Endothelial cell of umbilical vein (primary cell): ENCODE results near the gene ZFP36. TPM values are rescaled to one million over a fixed set of nuclear protein-coding genes. Genes with fewer than 3 reads are reported as not detected.

Source experiments
- BruUV-seq: library from RNA; stranded (reverse); fragments of 400-500 nt; replicated peaks from 2 replicates; lab custom pipeline; 2021; lab: Mats Ljungman, UMichigan
- CTCF ChIA-PET: fragments of 300-600, 350-600 bp; sonication (Branson Sonifier 250); formaldehyde crosslinking; loops from one replicate; lab custom pipeline; 2021; ENCODE audit warnings: antibody characterized with exemption, inconsistent platforms; lab: Charles Lee
- POLR2A ChIA-PET: fragments of 300-600, 350-600 bp; sonication (Branson Sonifier 250); formaldehyde crosslinking; loops from one replicate; lab custom pipeline; 2021; ENCODE audit warnings: antibody characterized with exemption, inconsistent platforms; lab: Charles Lee
- DNase-seq: peaks from one replicate; pipeline ENCODE4 v3.0.0-alpha.2; 2011; ENCODE audit warnings: low read depth, low spot score
- FAIRE-seq: peaks from 2 replicates; lab custom pipeline; 2011; peaks lifted over from hg19 to GRCh38; lab: Jason Lieb, UNC
- H2AFZ ChIP-seq: 2 replicates; pipeline ENCODE4 v1.6.0; 2012; ENCODE audit warnings: low read depth, low read length, control low read depth, inconsistent platforms
- H3K27ac ChIP-seq: 2 replicates; pipeline ENCODE4 v1.5.1; 2011; ENCODE audit warnings: low read depth, mild to moderate bottlenecking, control low read depth, low read length, moderate library complexity; ENCODE audit not compliant: insufficient read depth
- H3K27me3 ChIP-seq, 2 experiments: 2 replicates each; pipeline versions ENCODE4 v1.6.0 to v1.6.1; 2011; ENCODE audit warnings: low read length in 2 of 2, mixed read lengths in 1 of 2; ENCODE audit not compliant: control insufficient read depth in 2 of 2, insufficient read depth in 2 of 2
- H3K36me3 ChIP-seq, 2 experiments: 2 replicates in 1 of 2; 3 replicates in 1 of 2; pipeline ENCODE4 v1.5.1; 2011; ENCODE audit warnings: low read length in 2 of 2, mild to moderate bottlenecking in 1 of 2, moderate library complexity in 1 of 2; ENCODE audit not compliant: control insufficient read depth in 2 of 2, insufficient read depth in 2 of 2; ENCODE audit errors: extremely low read depth in 1 of 2
- H3K4me1 ChIP-seq: 3 replicates; pipeline ENCODE4 v1.5.1; 2011; ENCODE audit warnings: mild to moderate bottlenecking, low read length; ENCODE audit not compliant: control insufficient read depth, insufficient read depth; ENCODE audit errors: extremely low read depth
- H3K4me2 ChIP-seq: 2 replicates; pipeline ENCODE4 v1.6.1; 2011; ENCODE audit warnings: low read length, control low read depth, mixed read lengths; ENCODE audit not compliant: insufficient read depth
- H3K4me3 ChIP-seq, 3 experiments: fragments of 200-600 bp in 1 of 3; sonication (generic), shearing (Covaris generic) in 1 of 3; replicated peaks in 1 of 3; 2 replicates each; pipeline ENCODE4 v1.5.1; 2011 to 2016; ENCODE audit warnings: control low read depth in 3 of 3, low read length in 3 of 3, mild to moderate bottlenecking in 2 of 3, inconsistent platforms in 1 of 3, low read depth in 1 of 3, moderate library complexity in 1 of 3; ENCODE audit not compliant: insufficient read depth in 1 of 3
- H3K79me2 ChIP-seq: 2 replicates; pipeline ENCODE4 v1.6.0; 2012; ENCODE audit warnings: low read length, inconsistent platforms; ENCODE audit not compliant: control insufficient read depth, insufficient read depth
- H3K9ac ChIP-seq: replicated peaks from 2 replicates; pipeline ENCODE3; 2011; ENCODE audit warnings: low read length, control low read depth; ENCODE audit not compliant: insufficient read depth; ENCODE audit errors: extremely low read depth
- H3K9me1 ChIP-seq: replicated peaks from 3 replicates; pipeline ENCODE4 v1.6.0; 2011; ENCODE audit warnings: mild to moderate bottlenecking, low read length; ENCODE audit not compliant: control insufficient read depth, insufficient read depth; ENCODE audit errors: extremely low read depth
- H3K9me3 ChIP-seq: replicated peaks from 2 replicates; pipeline ENCODE4 v1.5.1; 2012; ENCODE audit warnings: low read length, inconsistent platforms; ENCODE audit not compliant: control insufficient read depth, insufficient read depth
- H4K20me1 ChIP-seq: replicated peaks from 2 replicates; pipeline ENCODE3; 2011; ENCODE audit warnings: mild to moderate bottlenecking, low read length; ENCODE audit not compliant: control insufficient read depth, insufficient read depth; ENCODE audit errors: extremely low read depth
- CTCF ChIP-seq, 2 donors: IDR thresholded peaks; 1 replicate in 1 of 2; 2 replicates in 1 of 2; pipeline ENCODE4 v1.5.1; 2011; ENCODE audit warnings: low read length in 2 of 2, mild to moderate bottlenecking in 2 of 2, moderate library complexity in 2 of 2, control low read depth in 1 of 2, inconsistent platforms in 1 of 2, low read depth in 1 of 2; ENCODE audit not compliant: insufficient read depth in 1 of 2; ENCODE audit errors: extremely low read depth in 1 of 2
- EZH2 ChIP-seq: IDR thresholded peaks from 2 replicates; pipeline ENCODE4 v1.6.1; 2012; ENCODE audit warnings: borderline replicate concordance, low read depth, mild to moderate bottlenecking, moderate library complexity, low read length, inconsistent platforms; ENCODE audit not compliant: severe bottlenecking
- FOS ChIP-seq: IDR thresholded peaks from 2 replicates; pipeline ENCODE4 v1.6.1; 2011; ENCODE audit warnings: mild to moderate bottlenecking, low read length, moderate library complexity, borderline replicate concordance; ENCODE audit not compliant: insufficient read depth
- GATA2 ChIP-seq: IDR thresholded peaks from 2 replicates; pipeline ENCODE4 v1.7.0; 2011; ENCODE audit warnings: low read depth, mild to moderate bottlenecking, moderate library complexity, mixed read lengths, low read length; ENCODE audit not compliant: insufficient read length, insufficient read depth
- JUN ChIP-seq: IDR thresholded peaks from 2 replicates; pipeline ENCODE4 v1.6.1; 2011; ENCODE audit warnings: borderline replicate concordance, low read depth; ENCODE audit not compliant: insufficient read length, insufficient read depth
- MYC ChIP-seq: IDR thresholded peaks from one replicate; pipeline ENCODE4 v1.6.1; 2011; ENCODE audit warnings: mild to moderate bottlenecking, low read depth, low read length
- POLR2AphosphoS5 ChIP-seq: IDR thresholded peaks from 2 replicates; pipeline ENCODE4 v1.6.1; 2012; ENCODE audit warnings: low read depth, mild to moderate bottlenecking, control low read depth, low read length, moderate library complexity; ENCODE audit not compliant: insufficient read depth
- dilution Hi-C: fragments of 300-500 bp; cut with MboI; formaldehyde crosslinking; loops from one replicate; pipeline ENCODE4 v1.15.0; 2019; ENCODE audit warnings: low sequenced_read_pairs; ENCODE audit not compliant: extremely low pct_ligation_motif_present
- intact Hi-C: fragments of 100-400 bp; cut with micrococcal nuclease; formaldehyde crosslinking; loops from one replicate; pipeline ENCODE4 v1.10.0; 2022
- polyA plus RNA-seq, 4 experiments: library from polyadenylated mRNA; depleted of rRNA in 3 of 4; stranded (reverse) in 3 of 4; unstranded in 1 of 4; fragments of >200 nt; gene quantifications; 2 replicates each; pipeline versions ENCODE4 v1.2.1 to v1.2.3, GENCODE V29; 2011 to 2012; ENCODE audit warnings: missing spikeins in 1 of 4
- total RNA-seq: library from RNA; stranded (reverse); gene quantifications from 2 replicates; pipeline ENCODE4 v1.2.3, GENCODE V29; 2021

Gene ZFP36
- total and polyA plus RNA-seq, 2 donors (not counting 3 experiments of a cell fraction or from before 2014, with no cell fraction given) = 12.2 to 21.7 TPM

DNA sequence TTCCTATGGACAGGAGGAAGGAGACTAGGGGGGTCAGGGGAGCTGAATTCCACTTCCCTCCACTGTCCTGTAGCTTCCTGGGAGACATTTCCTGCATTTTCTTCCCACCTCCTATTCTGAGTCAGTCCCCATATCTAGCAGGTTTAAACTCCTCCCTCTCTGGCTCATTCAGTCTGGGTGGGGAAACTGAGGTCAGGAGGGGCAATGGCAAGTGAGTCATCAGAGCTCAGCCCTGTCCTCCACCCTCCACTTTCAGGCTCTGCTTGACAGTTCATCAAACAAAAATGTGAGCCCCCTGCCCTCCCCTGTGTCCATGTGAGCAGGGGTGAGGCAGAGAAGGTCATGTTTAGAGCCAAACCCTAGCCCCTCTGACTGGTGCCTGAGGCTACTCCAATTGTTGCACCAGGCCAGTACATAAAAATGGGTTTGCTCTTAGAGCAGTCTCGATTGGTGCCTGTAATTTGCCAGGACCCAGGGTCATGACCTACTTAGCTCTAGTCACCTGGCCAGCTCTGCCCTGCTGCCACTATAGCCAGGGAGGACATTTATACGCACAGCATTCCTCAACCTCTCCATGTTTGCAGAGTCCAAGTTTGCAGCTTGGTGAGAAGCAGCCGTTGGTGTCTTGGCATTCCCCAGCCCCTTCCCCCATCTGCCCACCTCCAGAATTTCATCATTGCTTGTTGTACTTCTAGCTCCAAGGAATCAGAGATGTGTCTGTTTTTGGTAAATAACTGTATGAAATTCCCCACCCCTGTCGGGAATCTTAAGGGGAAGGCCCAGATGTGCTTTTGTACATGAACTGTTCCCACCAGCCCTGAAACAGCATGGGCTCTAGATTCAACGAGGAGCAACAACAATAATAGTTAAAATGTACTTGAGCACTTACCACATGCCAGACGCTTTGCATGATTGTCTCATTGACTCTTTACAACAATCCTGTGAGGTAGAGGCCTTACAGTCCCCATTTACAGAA, 43.7 kb upstream of the ZFP36 start:
- Histone ChIP-seq H3K9me1 (no peaks in the 10 kb centered on the region), H2AFZ (no peak overlapping the region), H3K9ac (no peak overlapping the region), H3K4me2 (no peak overlapping the region), H3K9me3 (no peaks in the 10 kb centered on the region), H3K4me1 (peaks cover 12% of the 10 kb centered on the region), H3K27me3 (no peaks in the 10 kb centered on the region), H3K4me3 (no peak overlapping the region), H3K36me3 (peaks cover 4 to 25% of the 10 kb centered on the region in 2 experiments), H4K20me1 (no peaks in the 10 kb centered on the region), H3K27ac (no peak overlapping the region), H3K79me2 (no peaks in the 10 kb centered on the region)
- POLR2A ChIA-PET = interaction anchor here (0.9 kb wide), 1 partner anchor 43 kb away, joined by 5 read pairs; the partner anchor contains the start of gene ZFP36
- FAIRE-seq (peak; percentile 83), DNase-seq (peak; percentile 27)
- intact Hi-C loops = no loop called here
- dilution Hi-C loops = no loop called here
- peak; percentile 19 for TF ChIP-seq JUN
- no peak for TF ChIP-seq POLR2AphosphoS5
- TF ChIP-seq EZH2 = no peak
- TF ChIP-seq FOS = peak; percentile 58
- TF ChIP-seq MYC = no peak
- TF ChIP-seq CTCF (IDR thresholded peaks at IDR 0.05; ENCODE audit: extremely low read depth in 1 of 2, insufficient read depth in 1 of 2, low read depth in 1 of 2, low read length in 2 of 2) = no peak
- TF ChIP-seq GATA2 = no peak
- CTCF ChIA-PET = interaction anchor here (1.4 to 1.6 kb wide), 4 partner anchors 7 to 48 kb away, joined by 3 to 6 read pairs (median 4); partner anchors contain the start of genes MED29 and PAF1
- no TSS peak for BruUV-seq
